ENCODE results near the gene UBAP2L.

GRCh38 chr1:154182344-154183045 is 38.3 kb upstream of the UBAP2L start:
- TF ChIP-seq CTCF (IDR thresholded peaks at IDR 0.05) (no peak), POLR2A (IDR thresholded peaks at IDR 0.05) (peak in 1 of 2 donors; percentile 25), EP300 (IDR thresholded peaks at IDR 0.05) (no peak)
